Measurements from ENCODE around the gene ESF1. TPM values are rescaled to one million over a fixed set of nuclear protein-coding genes. Genes with fewer than 3 reads are reported as not detected.
"Not testable (repeated sequence)": the region's sequence is repeated elsewhere in the genome, so short reads cannot be mapped to it uniquely, and the experiment has no call there.

The ESF1 gene
- total RNA-seq, 1 donor from 2014 or later = 15.5 TPM

DNA sequence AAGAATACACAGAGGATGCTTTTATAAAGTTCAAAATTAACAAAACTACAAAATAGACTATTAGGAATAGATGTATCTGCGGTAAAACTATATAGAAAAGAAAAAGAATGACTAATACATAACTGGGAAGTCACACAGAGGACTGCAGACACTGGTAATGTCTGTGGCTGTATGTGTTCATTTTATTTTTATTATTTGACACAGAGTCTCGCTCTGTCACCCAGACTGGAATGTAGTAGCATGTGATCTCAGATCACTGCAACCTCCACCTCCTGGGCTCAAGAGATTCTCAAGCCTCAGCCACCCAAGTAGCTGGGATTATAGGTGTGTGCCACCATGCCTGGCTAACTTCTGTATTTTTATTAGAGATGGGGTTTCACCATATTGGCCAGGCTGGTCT lies 38.9 kb downstream of the ESF1 start:
- ChIA-PET POLR2A (no interaction called here), CTCF (no interaction called here)
- peaks cover 8% of the 10 kb centered on the region for H3K9me3 Mint-ChIP-seq
- H3K36me3 Mint-ChIP-seq (ENCODE audit: low read depth) = peaks cover 52% of the 10 kb centered on the region
- no peak overlapping the region for H3K4me3 Mint-ChIP-seq
- no peak overlapping the region for H3K27ac Mint-ChIP-seq
- DNase-seq (no peak), ATAC-seq (ENCODE audit: low read depth) (no peak)
- H3K27me3 Mint-ChIP-seq = no peaks in the 10 kb centered on the region
- TF ChIP-seq, protein P1, sequence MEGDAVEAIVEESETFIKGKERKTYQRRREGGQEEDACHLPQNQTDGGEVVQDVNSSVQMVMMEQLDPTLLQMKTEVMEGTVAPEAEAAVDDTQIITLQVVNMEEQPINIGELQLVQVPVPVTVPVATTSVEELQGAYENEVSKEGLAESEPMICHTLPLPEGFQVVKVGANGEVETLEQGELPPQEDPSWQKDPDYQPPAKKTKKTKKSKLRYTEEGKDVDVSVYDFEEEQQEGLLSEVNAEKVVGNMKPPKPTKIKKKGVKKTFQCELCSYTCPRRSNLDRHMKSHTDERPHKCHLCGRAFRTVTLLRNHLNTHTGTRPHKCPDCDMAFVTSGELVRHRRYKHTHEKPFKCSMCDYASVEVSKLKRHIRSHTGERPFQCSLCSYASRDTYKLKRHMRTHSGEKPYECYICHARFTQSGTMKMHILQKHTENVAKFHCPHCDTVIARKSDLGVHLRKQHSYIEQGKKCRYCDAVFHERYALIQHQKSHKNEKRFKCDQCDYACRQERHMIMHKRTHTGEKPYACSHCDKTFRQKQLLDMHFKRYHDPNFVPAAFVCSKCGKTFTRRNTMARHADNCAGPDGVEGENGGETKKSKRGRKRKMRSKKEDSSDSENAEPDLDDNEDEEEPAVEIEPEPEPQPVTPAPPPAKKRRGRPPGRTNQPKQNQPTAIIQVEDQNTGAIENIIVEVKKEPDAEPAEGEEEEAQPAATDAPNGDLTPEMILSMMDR (IDR thresholded peaks at IDR 0.05) = no peak
- H3K4me1 Mint-ChIP-seq = no peaks in the 10 kb centered on the region
- intact Hi-C loops (cut with micrococcal nuclease) = no loop called here

DNA sequence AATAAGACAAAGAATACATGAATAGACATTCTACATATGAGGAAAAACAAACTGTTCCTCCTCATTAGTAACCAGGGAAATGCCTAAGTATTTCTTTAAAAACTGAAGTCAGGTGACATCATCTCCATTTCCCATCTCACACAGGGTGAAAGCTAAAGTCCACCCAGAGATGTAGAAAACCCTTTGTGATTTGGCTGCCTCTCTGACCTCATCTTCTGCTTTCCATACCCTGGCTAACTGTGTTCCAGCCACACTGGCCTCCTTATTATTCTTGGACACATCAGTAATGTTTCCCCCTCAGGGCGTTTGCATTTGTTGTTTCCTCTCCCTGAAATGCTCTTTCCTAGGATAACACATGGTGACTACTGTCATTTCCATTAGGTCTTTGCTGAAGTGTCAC lies 40.4 kb downstream of the ESF1 start:
- H3K27ac Mint-ChIP-seq = no peak overlapping the region
- POLR2A ChIA-PET = no interaction called here
- H3K4me3 Mint-ChIP-seq = no peak overlapping the region
- TF ChIP-seq, protein P1 (IDR thresholded peaks at IDR 0.05) = no peak
- CTCF ChIA-PET = no interaction called here
- H3K9me3 Mint-ChIP-seq = peaks cover 13% of the 10 kb centered on the region
- ATAC-seq (ENCODE audit: low read depth) (no peak), DNase-seq (no peak)
- intact Hi-C loops (cut with micrococcal nuclease) = no loop called here
- no peaks in the 10 kb centered on the region for H3K4me1 Mint-ChIP-seq
- H3K27me3 Mint-ChIP-seq = no peaks in the 10 kb centered on the region
- H3K36me3 Mint-ChIP-seq (ENCODE audit: low read depth) = peaks cover 58% of the 10 kb centered on the region

DNA sequence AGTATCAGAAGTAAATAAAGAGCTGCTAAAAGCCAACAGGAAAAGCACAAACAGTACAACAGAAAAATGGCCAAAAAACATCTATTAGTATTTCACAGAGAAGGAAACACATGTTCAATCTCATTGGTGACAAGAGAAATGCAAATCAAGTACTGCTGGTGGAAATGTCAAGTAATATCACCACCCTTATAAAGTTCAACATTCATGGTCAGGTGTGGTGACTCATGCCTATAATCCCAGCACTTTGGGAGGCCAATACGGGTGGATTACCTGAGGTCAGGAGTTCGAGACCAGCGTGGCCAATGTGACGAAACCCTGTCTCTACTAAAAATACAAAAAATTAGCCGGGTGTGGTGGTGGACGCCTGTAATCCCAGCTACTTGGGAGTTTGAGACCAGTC lies 42.8 kb downstream of the ESF1 start:
- TF ChIP-seq, protein P1 (IDR thresholded peaks at IDR 0.05) = no peak
- Mint-ChIP-seq H3K4me1 (no peaks in the 10 kb centered on the region), H3K27ac (no peak overlapping the region), H3K9me3 (peaks cover 13% of the 10 kb centered on the region), H3K27me3 (no peaks in the 10 kb centered on the region), H3K36me3 (ENCODE audit: low read depth) (peaks cover 68% of the 10 kb centered on the region), H3K4me3 (no peak overlapping the region)
- DNase-seq (no peak), ATAC-seq (ENCODE audit: low read depth) (no peak)
- intact Hi-C loops (cut with micrococcal nuclease) = no loop called here
- ChIA-PET CTCF (no interaction called here), POLR2A (no interaction called here)

DNA sequence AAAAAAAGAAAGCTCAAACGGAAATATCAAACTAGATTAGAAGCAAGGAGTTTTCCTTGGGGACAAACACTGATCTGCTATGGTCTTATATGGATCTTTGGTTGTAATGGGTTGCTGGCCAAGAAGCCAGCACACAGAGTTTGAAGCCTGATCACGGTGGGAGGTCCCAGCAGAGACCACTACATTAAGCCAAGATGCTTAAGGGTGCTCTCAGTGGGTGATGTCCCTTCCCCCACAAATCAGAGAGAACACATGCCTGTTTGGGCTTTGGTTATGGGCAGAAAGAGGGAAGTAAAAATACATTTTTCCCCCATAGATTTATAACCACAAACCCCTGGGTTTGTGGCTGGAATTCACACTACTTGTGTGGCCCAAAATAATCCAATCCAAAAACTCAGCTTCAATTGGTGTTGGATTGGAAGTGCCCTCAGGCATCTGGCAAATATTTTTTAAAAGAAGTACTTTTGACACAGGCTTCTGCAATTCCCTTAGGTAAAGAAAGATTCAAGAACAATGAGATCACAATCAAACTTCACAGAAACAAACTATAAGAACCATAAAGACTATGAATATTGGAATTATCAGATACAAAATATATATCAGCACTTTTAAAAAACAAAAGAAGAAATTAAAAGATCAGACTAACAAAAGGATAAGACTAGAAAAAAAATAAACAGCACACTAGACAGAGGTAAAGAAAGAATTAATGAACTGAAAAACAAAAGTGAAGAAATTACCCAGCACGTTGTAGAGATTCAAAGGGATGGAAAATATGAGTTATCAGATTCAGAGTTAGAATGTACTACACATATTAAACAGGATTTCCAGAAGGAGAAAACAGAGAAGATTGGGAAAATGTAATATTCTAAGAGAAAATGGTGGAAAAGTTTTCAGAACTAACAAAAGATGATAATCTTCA lies 44.7 kb downstream of the ESF1 start:
- Mint-ChIP-seq H3K4me3 (no peak overlapping the region), H3K27ac (no peak overlapping the region), H3K4me1 (no peaks in the 10 kb centered on the region), H3K36me3 (ENCODE audit: low read depth) (peaks cover 73% of the 10 kb centered on the region), H3K9me3 (peaks cover 13% of the 10 kb centered on the region), H3K27me3 (no peaks in the 10 kb centered on the region)
- ChIA-PET CTCF (no interaction called here), POLR2A (interaction anchor here (0.6 kb wide), 1 partner anchor 151 kb away, joined by 5 read pairs; no protein-coding TSS in a partner anchor)
- ATAC-seq (ENCODE audit: low read depth) (no peak), DNase-seq (no peak)
- TF ChIP-seq, protein P1 (IDR thresholded peaks at IDR 0.05) = no peak
- intact Hi-C loops (cut with micrococcal nuclease) = no loop called here

DNA sequence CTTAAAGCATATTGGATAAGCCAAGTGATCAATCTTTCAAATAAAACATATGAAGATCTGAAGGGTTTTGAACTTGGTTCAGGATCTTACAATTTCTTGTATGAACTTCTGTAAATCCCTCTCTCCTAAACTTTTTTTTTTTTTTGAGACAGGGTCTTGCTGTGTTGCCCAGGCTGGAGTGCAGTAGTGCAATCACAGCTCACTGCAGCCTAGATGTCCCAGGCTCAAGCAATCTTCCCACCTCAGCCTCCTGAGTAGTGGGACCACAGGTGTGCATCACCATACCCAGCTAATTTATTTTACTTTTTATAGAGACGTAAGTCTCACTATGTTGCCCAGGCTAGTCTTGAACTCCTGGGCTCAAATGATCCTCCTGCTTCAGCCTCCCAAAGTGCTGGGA lies 46.5 kb downstream of the ESF1 start:
- H3K4me3 Mint-ChIP-seq; intact Hi-C loops (cut with micrococcal nuclease); DNase-seq; H3K27ac Mint-ChIP-seq; H3K27me3 Mint-ChIP-seq; H3K4me1 Mint-ChIP-seq; CTCF ChIA-PET; POLR2A ChIA-PET; ATAC-seq (ENCODE audit: low read depth): not testable (repeated sequence)
- Mint-ChIP-seq H3K36me3 (ENCODE audit: low read depth) (peaks cover 75% of the 10 kb centered on the region), H3K9me3 (peaks cover 13% of the 10 kb centered on the region)

All from activated B cell treated with CpG ODN at 0.5 μM for 24 hours (primary cell).